Activated CD4-positive, CD25-positive, alpha-beta regulatory T cell treated with anti-CD3 and anti-CD28 coated beads, Interleukin-2, amount 50 U/mL, for 24 hours (primary cell): ENCODE data around the gene SYNE2.

Experiments
- ATAC-seq, 2 donors: fragments of 150-1000 bp; cut with Tn5 transposase; one replicate each; pipeline ENCODE4 v1.10.0; 2021; ENCODE audit warnings: mild to moderate bottlenecking in 1 of 2, moderate library complexity in 1 of 2

Gene SYNE2

GRCh38 chr14:63912286-63912685, 59.5 kb downstream of the SYNE2 start:
- no peak for ATAC-seq

GRCh38 chr14:63918411-63918810, 65.6 kb downstream of the SYNE2 start:
- no peak for ATAC-seq

- ATAC-seq: no peak
Measured at GRCh38 chr14:63922696-63923421, 70.1 kb downstream of the SYNE2 start.

DNA sequence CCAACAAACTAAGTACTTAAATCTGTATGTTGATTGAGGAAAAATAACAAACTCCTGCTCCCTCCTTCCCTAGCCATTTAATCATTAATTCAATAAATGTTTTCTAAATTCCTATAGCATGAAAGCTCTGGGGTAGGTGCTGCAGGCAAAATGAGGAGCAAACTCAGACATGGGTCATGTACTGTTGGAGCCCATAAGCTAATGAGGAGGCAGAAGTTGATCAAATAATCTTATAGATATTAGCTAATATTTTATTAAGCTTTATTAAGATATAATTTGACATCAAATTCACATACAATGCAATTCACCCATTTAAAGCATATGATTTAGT, 70.6 kb downstream of the SYNE2 start:
- ATAC-seq: no peak

GRCh38 chr14:63924375-63924774, 71.6 kb downstream of the SYNE2 start:
- ATAC-seq: no peak

GRCh38 chr14:63926641-63927040, 73.8 kb downstream of the SYNE2 start:
- peak in 1 of 2 donors; percentile 51 for ATAC-seq

- ATAC-seq: no peak
Measured at GRCh38 chr14:63928744-63929174, 76.0 kb downstream of the SYNE2 start.

GRCh38 chr14:63933110-63933509, 80.3 kb downstream of the SYNE2 start:
- ATAC-seq: peak; percentile 55 to 85

- ATAC-seq: no peak
Measured at GRCh38 chr14:63933711-63934110, 80.9 kb downstream of the SYNE2 start.

- ATAC-seq: no peak
Measured at GRCh38 chr14:63938198-63939005, 85.6 kb downstream of the SYNE2 start.

DNA sequence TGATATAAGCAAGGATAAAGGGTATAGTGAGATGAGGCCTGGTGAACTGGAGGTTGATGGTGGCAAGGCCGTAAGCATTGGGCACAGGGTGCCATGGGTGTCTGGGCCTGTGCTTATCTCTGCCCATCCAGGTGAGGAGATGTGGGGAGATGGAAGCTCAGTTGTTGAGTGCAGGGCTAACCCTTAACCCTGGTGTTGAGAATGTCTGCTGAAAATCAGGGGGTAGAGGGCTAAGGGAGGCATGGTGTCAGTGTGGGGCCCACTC, 86.1 kb downstream of the SYNE2 start:
- no peak for ATAC-seq

DNA sequence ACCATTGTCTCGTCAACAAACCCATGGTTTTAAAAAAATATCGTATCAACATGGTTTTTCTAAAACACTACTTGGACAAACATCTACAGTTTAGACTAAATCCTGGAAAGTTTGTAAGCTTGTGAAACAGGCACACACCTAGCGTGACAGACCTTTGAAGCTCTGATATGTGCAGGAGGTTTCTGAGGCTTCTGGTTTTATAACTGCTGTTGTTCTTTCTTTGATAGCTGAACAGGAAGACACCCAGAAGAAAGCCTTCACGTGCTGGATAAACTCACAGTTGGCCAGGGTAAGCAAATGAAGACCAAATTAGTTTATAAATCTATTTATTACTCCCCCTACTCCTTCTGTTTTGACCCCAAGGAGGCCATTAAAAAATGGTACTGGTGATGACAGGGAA, 87.6 kb downstream of the SYNE2 start:
- ATAC-seq: peak; percentile 39 to 49

DNA sequence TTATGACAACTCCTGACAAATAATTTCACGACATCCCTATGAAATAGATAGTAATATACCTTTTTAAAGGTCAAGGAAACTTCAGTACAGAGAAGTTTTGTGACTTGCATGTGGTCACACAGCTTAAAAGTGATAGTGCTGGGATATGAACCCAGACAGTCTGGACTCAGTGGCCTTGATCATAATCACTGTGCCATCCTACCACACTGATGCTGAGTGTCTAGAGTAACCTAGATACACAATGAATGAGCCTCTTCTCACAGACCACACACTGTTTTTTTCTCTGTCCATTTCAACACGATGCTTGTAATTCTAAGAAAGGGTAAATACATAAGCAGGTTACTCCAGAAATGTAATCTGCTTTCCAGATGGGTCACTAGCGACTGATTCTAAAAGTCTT, 88.2 kb downstream of the SYNE2 start:
- ATAC-seq: peak in 1 of 2 donors; percentile 64

DNA sequence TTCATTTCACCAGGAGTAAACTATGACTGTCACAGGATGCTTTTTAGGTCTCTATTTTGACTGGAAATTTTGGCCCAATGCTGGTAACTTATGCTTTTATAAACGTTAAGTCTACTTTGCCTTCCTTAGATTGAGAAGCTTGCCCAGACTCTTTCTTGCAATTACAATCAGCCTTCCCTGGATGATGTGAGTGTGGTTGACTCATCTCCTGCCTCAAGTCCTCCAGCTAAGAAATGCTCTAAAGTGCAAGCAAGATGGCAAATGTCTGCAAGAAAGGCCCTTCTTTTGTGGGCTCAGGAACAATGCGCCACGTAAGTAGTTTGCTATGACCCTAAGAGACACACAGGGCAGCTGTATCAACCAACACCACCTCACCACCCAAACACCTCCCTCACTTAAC, 96.9 kb downstream of the SYNE2 start:
- ATAC-seq: no peak

DNA sequence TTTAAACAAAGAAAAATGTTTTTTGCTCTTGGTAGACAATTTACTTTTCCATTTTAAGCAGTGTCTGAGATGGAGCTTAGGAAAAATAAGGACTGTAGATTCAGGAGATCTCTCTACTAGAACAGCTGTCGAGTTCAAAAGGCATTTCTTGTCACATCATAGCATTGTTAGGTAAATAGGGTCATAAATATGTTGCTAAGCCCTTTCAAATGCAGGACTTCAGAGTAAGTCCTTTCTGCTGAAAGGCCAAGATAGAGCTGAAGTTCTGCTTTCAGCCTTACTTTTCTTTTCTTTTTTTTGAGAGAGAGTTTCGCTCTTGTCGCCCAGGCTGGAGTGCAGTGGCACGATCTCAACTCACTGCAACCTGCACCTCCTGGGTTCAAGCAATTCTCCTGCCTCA, 98.2 kb downstream of the SYNE2 start:
- ATAC-seq: no peak

- no peak for ATAC-seq
Measured at GRCh38 chr14:63951429-63951828, 98.6 kb downstream of the SYNE2 start.

DNA sequence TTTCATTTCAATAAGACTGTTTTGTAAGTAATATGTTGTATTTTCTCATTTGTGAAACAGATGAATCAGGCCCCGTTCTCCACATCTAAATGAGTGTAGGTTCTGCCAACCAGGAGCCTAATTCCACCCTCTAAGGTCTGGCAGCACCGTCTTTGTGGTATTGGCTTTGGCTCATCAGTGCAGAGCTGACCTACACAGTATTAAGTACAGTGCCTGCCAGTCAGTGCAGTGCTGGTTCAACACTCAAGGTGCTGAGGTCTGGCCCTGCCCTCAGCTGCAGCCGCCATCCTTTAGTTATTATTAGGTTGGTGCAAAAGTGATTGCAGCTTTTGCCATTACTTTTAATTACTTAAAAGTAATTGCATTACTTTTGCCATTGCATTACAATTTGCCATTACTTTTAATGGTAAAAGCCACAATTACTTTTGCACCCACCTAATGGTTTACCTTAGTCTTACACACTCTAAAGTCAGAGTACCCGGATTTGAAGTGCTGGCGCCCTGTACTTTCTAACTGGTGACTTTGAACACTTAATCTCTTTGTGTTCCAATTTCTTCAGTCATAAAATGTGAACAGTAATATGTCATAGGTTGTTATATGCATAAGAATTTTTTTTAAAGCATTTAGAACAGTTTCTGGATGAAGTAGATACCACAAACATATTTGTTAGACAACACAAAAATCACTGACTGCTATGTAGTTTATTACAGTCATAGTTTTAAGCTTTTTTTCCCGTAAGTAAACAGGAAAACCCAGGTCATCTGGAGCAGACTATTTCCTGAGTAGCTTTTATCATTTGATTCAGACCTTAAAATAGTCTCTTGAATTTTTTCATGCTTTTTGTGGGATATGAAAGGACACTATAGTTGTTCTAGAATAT, 99.5 kb downstream of the SYNE2 start:
- ATAC-seq: no peak

GRCh38 chr14:63952933-63953437, 100.2 kb downstream of the SYNE2 start:
- no peak for ATAC-seq

DNA sequence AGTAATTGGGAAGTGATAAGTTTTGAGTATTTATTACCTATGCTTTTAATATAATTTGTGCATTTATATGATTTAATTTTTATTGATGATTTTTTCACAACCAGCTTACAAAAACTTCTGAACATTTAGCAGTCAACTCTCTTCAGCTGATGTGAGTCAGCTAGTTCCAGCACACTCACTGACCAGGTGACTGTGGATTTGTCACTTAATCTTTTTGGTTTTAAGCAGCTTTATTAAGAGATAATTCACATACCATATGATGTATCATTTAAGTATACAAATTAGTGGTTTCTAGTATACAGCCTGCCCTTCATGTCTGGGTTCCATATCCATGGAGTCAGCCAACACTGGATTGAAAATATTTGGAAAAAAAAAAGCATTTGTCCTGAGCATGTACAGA, 103.5 kb downstream of the SYNE2 start:
- peak in 1 of 2 donors; percentile 24 for ATAC-seq

DNA sequence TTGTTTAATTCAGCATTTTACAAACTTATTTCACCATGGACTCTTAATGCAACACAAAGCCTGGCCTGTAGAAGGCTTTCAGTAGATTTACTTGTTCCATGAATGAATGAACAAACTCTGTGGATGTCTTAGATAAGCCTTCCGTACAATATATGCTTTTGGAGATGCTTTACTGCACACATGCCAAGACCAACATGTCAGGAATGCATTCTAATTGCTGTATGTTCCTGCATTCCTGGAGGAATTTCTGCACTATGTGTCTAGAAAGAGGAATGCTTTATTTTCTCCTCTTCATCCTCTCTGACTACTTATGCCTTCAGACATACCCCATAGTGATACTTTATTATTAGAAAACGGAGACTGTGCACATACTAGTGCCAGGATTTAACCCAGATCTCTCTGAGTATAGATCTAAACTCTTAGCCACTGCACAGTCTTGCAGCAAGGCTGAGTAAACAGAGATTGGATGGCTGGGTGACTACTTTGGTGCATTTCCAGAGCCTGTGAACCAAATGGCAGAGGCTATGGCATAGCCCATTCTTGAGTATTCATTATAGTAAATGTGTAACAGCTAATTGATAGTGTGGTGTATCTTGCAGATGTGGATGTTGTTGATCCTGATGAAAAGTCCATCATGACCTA, 108.2 kb downstream of the SYNE2 start:
- ATAC-seq: no peak

GRCh38 chr14:63962906-63963305, 110.1 kb downstream of the SYNE2 start:
- no peak for ATAC-seq

GRCh38 chr14:63963439-63963838, 110.6 kb downstream of the SYNE2 start:
- no peak for ATAC-seq

GRCh38 chr14:63964113-63964512, 111.3 kb downstream of the SYNE2 start:
- no peak for ATAC-seq
